OCI-LY1 (cell line): Measurements from ENCODE around the gene ACBD7.

Experiments used
- H2AFZ ChIP-seq: fragments of 200-600 bp; sonication (generic), shearing (Covaris generic); 2 replicates; pipeline ENCODE4 v1.6.0; 2014; ENCODE audit warnings: antibody characterized with exemption, mild to moderate bottlenecking, low read length
- H3F3A ChIP-seq: fragments of 200-600 bp; sonication (generic), shearing (Covaris generic); 2 replicates; pipeline ENCODE4 v1.6.0; 2014; ENCODE audit warnings: mild to moderate bottlenecking, antibody characterized with exemption, low read length, moderate library complexity; ENCODE audit not compliant: insufficient read depth
- H3K27ac ChIP-seq: fragments of 200-600 bp; sonication (generic); 2 replicates; pipeline ENCODE4 v1.5.1; 2014; ENCODE audit warnings: low read length, mixed run types, mild to moderate bottlenecking, low read depth; ENCODE audit not compliant: poor library complexity, severe bottlenecking
- H3K27me3 ChIP-seq: fragments of 200-600 bp; sonication (generic); 2 replicates; pipeline ENCODE4 v1.6.0; 2014; ENCODE audit warnings: antibody characterized with exemption, mild to moderate bottlenecking, low read length, moderate library complexity; ENCODE audit not compliant: insufficient read depth
- H3K36me3 ChIP-seq: fragments of 200-600 bp; sonication (generic); 2 replicates; pipeline ENCODE4 v1.6.1; 2014; ENCODE audit warnings: mild to moderate bottlenecking, antibody characterized with exemption, low read length, moderate library complexity, mixed read lengths; ENCODE audit not compliant: insufficient read depth
- H3K4me1 ChIP-seq: fragments of 200-600 bp; sonication (generic); 2 replicates; pipeline ENCODE4 v1.5.1; 2014; ENCODE audit warnings: mild to moderate bottlenecking, low read length, moderate library complexity; ENCODE audit not compliant: insufficient read depth, severe bottlenecking
- H3K4me2 ChIP-seq: fragments of 200-600 bp; sonication (generic), shearing (Covaris generic); 2 replicates; pipeline ENCODE4 v1.6.1; 2014; ENCODE audit warnings: low read length
- H3K4me3 ChIP-seq: fragments of 200-600 bp; sonication (generic); 2 replicates; pipeline ENCODE4 v1.5.1; 2014; ENCODE audit warnings: low read length, low read depth, mild to moderate bottlenecking, mixed read lengths; ENCODE audit not compliant: poor library complexity, severe bottlenecking
- H3K79me2 ChIP-seq: fragments of 200-600 bp; shearing (Covaris generic); 2 replicates; pipeline ENCODE4 v1.6.1; 2016; ENCODE audit warnings: mixed run types, low read length, mixed read lengths; ENCODE audit not compliant: insufficient read depth
- H3K9ac ChIP-seq: fragments of 200-600 bp; sonication (generic), shearing (Covaris generic); 2 replicates; pipeline ENCODE4 v1.6.1; 2014; ENCODE audit warnings: mild to moderate bottlenecking, low read length, mixed read lengths
- H3K9me2 ChIP-seq: fragments of 200-600 bp; sonication (generic), shearing (Covaris generic); 2 replicates; pipeline ENCODE4 v1.6.1; 2014; ENCODE audit warnings: low read depth, mild to moderate bottlenecking, low read length, mixed read lengths
- H3K9me3 ChIP-seq: fragments of 200-600 bp; shearing (Covaris generic); 2 replicates; pipeline ENCODE4 v1.6.1; 2014; ENCODE audit warnings: low read length, mixed read lengths
- H4K20me1 ChIP-seq: fragments of 200-600 bp; sonication (generic), shearing (Covaris generic); 2 replicates; pipeline ENCODE4 v1.6.0; 2016; ENCODE audit warnings: mild to moderate bottlenecking, low read length; ENCODE audit not compliant: insufficient read depth
- EZH2 ChIP-seq: fragments of 200-600 bp; sonication (generic), shearing (Covaris generic); IDR thresholded peaks from 2 replicates; pipeline ENCODE4 v1.8.0; 2017; ENCODE audit warnings: borderline replicate concordance, mixed run types, mild to moderate bottlenecking, antibody characterized with exemption, low read length, moderate library complexity, mixed read lengths
- TF ChIP-seq, protein P1 (sequence below): fragments of 200-600 bp; sonication (generic), shearing (Covaris generic); IDR thresholded peaks from 2 replicates; pipeline ENCODE4 v1.5.1; 2017; ENCODE audit warnings: mild to moderate bottlenecking, antibody characterized with exemption, low read length, moderate library complexity, mixed read lengths

ACBD7 gene

DNA sequence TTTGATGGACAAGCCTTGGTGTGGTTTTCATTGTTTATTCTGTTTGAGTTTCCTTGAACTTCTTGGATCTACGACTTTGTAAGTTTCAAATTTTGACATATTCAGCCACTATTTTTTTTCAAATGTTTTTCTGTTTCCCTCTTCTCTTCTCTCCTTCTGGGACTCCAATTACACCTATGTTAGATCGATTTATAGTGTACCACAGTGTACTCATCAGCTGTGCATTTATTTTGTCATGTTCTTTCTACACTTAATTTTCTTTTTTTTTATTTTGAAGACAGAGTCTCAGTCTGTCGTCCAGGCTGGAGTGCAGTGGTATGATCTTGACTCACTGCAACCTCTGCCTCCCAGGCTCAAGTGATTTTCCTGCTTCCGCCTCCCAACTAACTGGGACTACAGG is 28.7 kb downstream of the ACBD7 start:
- TF ChIP-seq, protein P1, sequence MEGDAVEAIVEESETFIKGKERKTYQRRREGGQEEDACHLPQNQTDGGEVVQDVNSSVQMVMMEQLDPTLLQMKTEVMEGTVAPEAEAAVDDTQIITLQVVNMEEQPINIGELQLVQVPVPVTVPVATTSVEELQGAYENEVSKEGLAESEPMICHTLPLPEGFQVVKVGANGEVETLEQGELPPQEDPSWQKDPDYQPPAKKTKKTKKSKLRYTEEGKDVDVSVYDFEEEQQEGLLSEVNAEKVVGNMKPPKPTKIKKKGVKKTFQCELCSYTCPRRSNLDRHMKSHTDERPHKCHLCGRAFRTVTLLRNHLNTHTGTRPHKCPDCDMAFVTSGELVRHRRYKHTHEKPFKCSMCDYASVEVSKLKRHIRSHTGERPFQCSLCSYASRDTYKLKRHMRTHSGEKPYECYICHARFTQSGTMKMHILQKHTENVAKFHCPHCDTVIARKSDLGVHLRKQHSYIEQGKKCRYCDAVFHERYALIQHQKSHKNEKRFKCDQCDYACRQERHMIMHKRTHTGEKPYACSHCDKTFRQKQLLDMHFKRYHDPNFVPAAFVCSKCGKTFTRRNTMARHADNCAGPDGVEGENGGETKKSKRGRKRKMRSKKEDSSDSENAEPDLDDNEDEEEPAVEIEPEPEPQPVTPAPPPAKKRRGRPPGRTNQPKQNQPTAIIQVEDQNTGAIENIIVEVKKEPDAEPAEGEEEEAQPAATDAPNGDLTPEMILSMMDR: no peak
- H3K9me2 ChIP-seq: no peaks in the 10 kb centered on the region
- no peaks in the 10 kb centered on the region for H3K9me3 ChIP-seq
- H3K9ac ChIP-seq: no peak overlapping the region
- no peaks in the 10 kb centered on the region for H3K4me1 ChIP-seq
- H3K27me3 ChIP-seq: no peaks in the 10 kb centered on the region
- no peak overlapping the region for H3K4me3 ChIP-seq
- H3K79me2 ChIP-seq: no peaks in the 10 kb centered on the region
- no peaks in the 10 kb centered on the region for H4K20me1 ChIP-seq
- no peak overlapping the region for H2AFZ ChIP-seq
- H3K4me2 ChIP-seq: no peak overlapping the region
- H3K27ac ChIP-seq: no peak overlapping the region
- H3F3A ChIP-seq: no peaks in the 10 kb centered on the region
- no peaks in the 10 kb centered on the region for H3K36me3 ChIP-seq

DNA sequence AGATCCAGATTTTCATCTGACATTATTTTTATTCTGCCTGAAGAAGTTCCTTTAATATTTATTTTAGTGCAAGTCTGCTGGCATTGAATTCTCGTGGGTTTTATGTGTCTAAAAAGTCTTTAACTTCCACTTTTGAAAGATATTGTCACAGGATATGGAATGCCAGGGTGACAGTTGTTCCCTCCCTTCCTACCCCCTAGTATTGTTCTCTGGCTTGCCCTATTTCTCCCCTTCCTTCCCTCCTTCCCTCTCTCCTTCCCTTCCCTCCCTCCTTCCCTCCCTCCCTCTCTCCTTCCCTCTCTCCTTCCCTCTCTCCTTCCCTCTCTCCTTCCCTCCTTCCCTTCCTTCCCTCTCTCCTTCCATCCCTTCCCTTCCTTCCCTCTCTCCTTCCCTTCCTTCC is 29.9 kb downstream of the ACBD7 start:
- no peak overlapping the region for H3K4me2 ChIP-seq

DNA sequence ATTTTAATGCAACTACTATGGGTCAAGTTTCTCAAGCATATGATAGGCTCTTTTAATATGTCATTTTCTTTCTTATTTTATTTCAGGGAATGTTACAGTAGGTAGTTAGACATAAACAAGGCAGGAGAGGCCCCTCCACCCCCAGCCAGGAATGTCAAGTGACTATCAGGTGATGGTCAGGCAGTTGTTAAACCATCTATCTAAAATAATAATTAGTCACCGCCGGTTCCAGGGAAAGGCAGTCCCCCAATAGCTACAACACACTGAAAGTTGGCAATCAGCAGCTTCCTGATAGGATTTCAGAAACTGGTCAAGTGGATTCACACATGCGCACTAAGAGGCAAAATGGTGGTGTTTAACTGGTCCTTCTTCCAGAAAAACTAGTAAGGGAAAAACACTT is 35.5 kb downstream of the ACBD7 start:
- Histone ChIP-seq H3K9me3 (no peaks in the 10 kb centered on the region), H3K27me3 (no peaks in the 10 kb centered on the region), H3K4me2 (no peak overlapping the region), H3K4me1 (no peaks in the 10 kb centered on the region), H3K27ac (no peak overlapping the region), H3K9ac (no peak overlapping the region), H3F3A (no peaks in the 10 kb centered on the region), H2AFZ (no peak overlapping the region), H3K4me3 (no peak overlapping the region), H4K20me1 (no peaks in the 10 kb centered on the region), H3K9me2 (no peaks in the 10 kb centered on the region), H3K36me3 (no peaks in the 10 kb centered on the region), H3K79me2 (no peaks in the 10 kb centered on the region)
- TF ChIP-seq EZH2: no peak
- TF ChIP-seq, protein P1: no peak

More for the DNA sequence above, 29.9 kb downstream of the ACBD7 start:
- Histone ChIP-seq H3K4me3 (no peak overlapping the region), H3K9me3 (no peaks in the 10 kb centered on the region), H3K9ac (no peak overlapping the region), H4K20me1 (no peaks in the 10 kb centered on the region), H3K4me1 (no peaks in the 10 kb centered on the region), H3K79me2 (no peaks in the 10 kb centered on the region), H3K36me3 (no peaks in the 10 kb centered on the region), H3K9me2 (no peaks in the 10 kb centered on the region), H3F3A (no peaks in the 10 kb centered on the region), H2AFZ (no peak overlapping the region), H3K27ac (no peak overlapping the region), H3K27me3 (no peaks in the 10 kb centered on the region)
- no peak for TF ChIP-seq EZH2
- TF ChIP-seq, protein P1: no peak
